Measurements from ENCODE around the gene BANP. TPM values are rescaled to one million over a fixed set of nuclear protein-coding genes. Genes with fewer than 3 reads are reported as not detected.
"Not testable (repeated sequence)": the region's sequence is repeated elsewhere in the genome, so short reads cannot be mapped to it uniquely, and the experiment has no call there.

The BANP gene
- total and polyA plus RNA-seq, 2 of the 8 experiments (the other 6 are each of a cell fraction or from before 2014, with no cell fraction given) = 25.8 to 39.8 TPM

- POLR2A ChIA-PET (ENCODE audit: partially characterized antibody) = interaction anchor here (0.6 kb wide), 1 partner anchor 40 kb away, joined by 3 read pairs; no protein-coding TSS in a partner anchor
- H2AFZ ChIP-seq (ENCODE audit: low read length); DNase-seq (ENCODE audit: low read depth in 1 of 2, low spot score in 2 of 2); H3K27me3 ChIP-seq (replicated peaks in 1 of 4; ENCODE audit: control insufficient read depth in 3 of 4, extremely low read depth in 1 of 4, insufficient read depth in 3 of 4, low read length in 3 of 4); H2BK15ac ChIP-seq (ENCODE audit: low read length); H3K56ac ChIP-seq (replicated peaks; ENCODE audit: insufficient read length, low read depth, low read length); H4K91ac ChIP-seq (replicated peaks; ENCODE audit: insufficient read length, low read length); H2BK120ac ChIP-seq (replicated peaks; ENCODE audit: low read depth, low read length); H3K27ac ChIP-seq (ENCODE audit: low read depth, low read length); H2BK20ac ChIP-seq (ENCODE audit: low read length); H3K4me3 ChIP-seq (ENCODE audit: extremely low read depth in 1 of 4, insufficient read depth in 2 of 4, low read depth in 3 of 4, low read length in 4 of 4); H3K36me3 ChIP-seq (ENCODE audit: control insufficient read depth in 2 of 4, insufficient read depth in 4 of 4, low read length in 3 of 4); H2BK12ac ChIP-seq (ENCODE audit: low read depth, low read length); H4K20me1 ChIP-seq (replicated peaks in 1 of 2; ENCODE audit: control insufficient read depth in 1 of 2, insufficient read depth in 2 of 2, low read length in 2 of 2); H3K18ac ChIP-seq (ENCODE audit: extremely low read depth, low read length); H3K4me1 ChIP-seq (replicated peaks in 1 of 4; ENCODE audit: control insufficient read depth in 3 of 4, insufficient read depth in 4 of 4, low read length in 3 of 4); H4K8ac ChIP-seq (ENCODE audit: extremely low read depth, insufficient read depth, low read length); H3K4ac ChIP-seq (replicated peaks; ENCODE audit: insufficient read length, low read depth, low read length); H3K9me3 ChIP-seq (ENCODE audit: insufficient read depth in 2 of 2, low read depth in 1 of 2, low read length in 1 of 2); H4K5ac ChIP-seq (ENCODE audit: insufficient read length, low read depth, low read length); H2BK5ac ChIP-seq (ENCODE audit: low read depth, low read length); H3K23me2 ChIP-seq (ENCODE audit: low read depth, low read length); H3K14ac ChIP-seq (ENCODE audit: insufficient read length); FAIRE-seq; H3K9ac ChIP-seq (replicated peaks in 1 of 4; ENCODE audit: extremely low read depth in 1 of 4, low read depth in 3 of 4, low read length in 3 of 4); H3K23ac ChIP-seq (ENCODE audit: insufficient read length); H2AK5ac ChIP-seq (ENCODE audit: low read depth, low read length); H3K79me1 ChIP-seq (ENCODE audit: low read depth, low read length); H3K79me2 ChIP-seq (ENCODE audit: control insufficient read depth in 1 of 2, insufficient read depth in 2 of 2, low read length in 2 of 2); CTCF ChIA-PET (ENCODE audit: partially characterized antibody); H3K4me2 ChIP-seq (ENCODE audit: insufficient read depth in 1 of 2, low read depth in 2 of 2, low read length in 2 of 2): not testable (repeated sequence)
- 93% methylated on average over 9 of the region's 9 CpGs; no CpG with 5 or more reads in 1 of the 2 experiments for WGBS, 2 experiments (ENCODE audit: extremely low coverage in 1 of 2, insufficient coverage in 1 of 2, insufficient read length in 1 of 2, insufficient replicate concordance in 2 of 2, low coverage in 1 of 2, low lambda C conversion rate in 2 of 2, missing lambda C conversion rate in 1 of 2)
Observed at GRCh38 chr16:88030961-88031360, 79.7 kb downstream of the BANP start.

- H2BK20ac ChIP-seq (ENCODE audit: low read length); H3K9me3 ChIP-seq (ENCODE audit: insufficient read depth in 2 of 2, low read depth in 1 of 2, low read length in 1 of 2); CTCF ChIA-PET (ENCODE audit: partially characterized antibody); H3K36me3 ChIP-seq (ENCODE audit: control insufficient read depth in 2 of 4, insufficient read depth in 4 of 4, low read length in 3 of 4); H4K20me1 ChIP-seq (replicated peaks in 1 of 2; ENCODE audit: control insufficient read depth in 1 of 2, insufficient read depth in 2 of 2, low read length in 2 of 2); H3K4me3 ChIP-seq (ENCODE audit: extremely low read depth in 1 of 4, insufficient read depth in 2 of 4, low read depth in 3 of 4, low read length in 4 of 4); H2AFZ ChIP-seq (ENCODE audit: low read length); H3K18ac ChIP-seq (ENCODE audit: extremely low read depth, low read length); H3K4me2 ChIP-seq (ENCODE audit: insufficient read depth in 1 of 2, low read depth in 2 of 2, low read length in 2 of 2); H4K5ac ChIP-seq (ENCODE audit: insufficient read length, low read depth, low read length); H3K27ac ChIP-seq (ENCODE audit: low read depth, low read length); H3K79me2 ChIP-seq (ENCODE audit: control insufficient read depth in 1 of 2, insufficient read depth in 2 of 2, low read length in 2 of 2); H2BK5ac ChIP-seq (ENCODE audit: low read depth, low read length); H3K56ac ChIP-seq (replicated peaks; ENCODE audit: insufficient read length, low read depth, low read length); H3K23me2 ChIP-seq (ENCODE audit: low read depth, low read length); H3K9ac ChIP-seq (replicated peaks in 1 of 4; ENCODE audit: extremely low read depth in 1 of 4, low read depth in 3 of 4, low read length in 3 of 4); H3K4me1 ChIP-seq (replicated peaks in 1 of 4; ENCODE audit: control insufficient read depth in 3 of 4, insufficient read depth in 4 of 4, low read length in 3 of 4); POLR2A ChIA-PET (ENCODE audit: partially characterized antibody); H3K27me3 ChIP-seq (replicated peaks in 1 of 4; ENCODE audit: control insufficient read depth in 3 of 4, extremely low read depth in 1 of 4, insufficient read depth in 3 of 4, low read length in 3 of 4); H4K91ac ChIP-seq (replicated peaks; ENCODE audit: insufficient read length, low read length); H3K23ac ChIP-seq (ENCODE audit: insufficient read length); H4K8ac ChIP-seq (ENCODE audit: extremely low read depth, insufficient read depth, low read length); H2BK12ac ChIP-seq (ENCODE audit: low read depth, low read length); H2BK120ac ChIP-seq (replicated peaks; ENCODE audit: low read depth, low read length); H3K79me1 ChIP-seq (ENCODE audit: low read depth, low read length); H3K14ac ChIP-seq (ENCODE audit: insufficient read length); H2AK5ac ChIP-seq (ENCODE audit: low read depth, low read length); FAIRE-seq; H2BK15ac ChIP-seq (ENCODE audit: low read length); DNase-seq (ENCODE audit: low read depth in 1 of 2, low spot score in 2 of 2); H3K4ac ChIP-seq (replicated peaks; ENCODE audit: insufficient read length, low read depth, low read length): not testable (repeated sequence)
- 92% methylated on average over 26 of the region's 30 CpGs; no CpG with 5 or more reads in 1 of the 2 experiments for WGBS, 2 experiments (ENCODE audit: extremely low coverage in 1 of 2, insufficient coverage in 1 of 2, insufficient read length in 1 of 2, insufficient replicate concordance in 2 of 2, low coverage in 1 of 2, low lambda C conversion rate in 2 of 2, missing lambda C conversion rate in 1 of 2)
Observed at GRCh38 chr16:88033003-88033740, 81.9 kb downstream of the BANP start.
